ENCODE data around the gene BID. TPM values are rescaled to one million over a fixed set of nuclear protein-coding genes. Genes with fewer than 3 reads are reported as not detected.

BID gene
- total RNA-seq, 1 donor from 2014 or later: 17.9 TPM

- no peak for DNase-seq (ENCODE audit: low spot score)
- H3K27ac Mint-ChIP-seq: no peak overlapping the region
- intact Hi-C loops (cut with micrococcal nuclease): no loop called here
- no peaks in the 10 kb centered on the region for H3K27me3 Mint-ChIP-seq (ENCODE audit: insufficient read depth)
- H3K4me3 Mint-ChIP-seq: no peak overlapping the region
- no peaks in the 10 kb centered on the region for H3K9me3 Mint-ChIP-seq
- peaks cover 9% of the 10 kb centered on the region for H3K36me3 Mint-ChIP-seq (ENCODE audit: low read depth)
- peaks cover 10% of the 10 kb centered on the region for H3K4me1 Mint-ChIP-seq (ENCODE audit: low read depth)
Observed at GRCh38 chr22:17726006-17726927, 48.0 kb downstream of the BID start.

GRCh38 chr22:17725500-17725796, 48.8 kb downstream of the BID start:
- Mint-ChIP-seq H3K9me3 (no peaks in the 10 kb centered on the region), H3K4me1 (ENCODE audit: low read depth) (peaks cover 10% of the 10 kb centered on the region), H3K36me3 (ENCODE audit: low read depth) (peaks cover 9% of the 10 kb centered on the region), H3K27ac (peak overlapping the region; percentile 7), H3K27me3 (ENCODE audit: insufficient read depth) (no peaks in the 10 kb centered on the region), H3K4me3 (no peak overlapping the region)
- no peak for DNase-seq (ENCODE audit: low spot score)
- intact Hi-C loops (cut with micrococcal nuclease): no loop called here

GRCh38 chr22:17724678-17725499, 49.4 kb downstream of the BID start:
- no peaks in the 10 kb centered on the region for H3K27me3 Mint-ChIP-seq (ENCODE audit: insufficient read depth)
- peaks cover 10% of the 10 kb centered on the region for H3K4me1 Mint-ChIP-seq (ENCODE audit: low read depth)
- no peak overlapping the region for H3K4me3 Mint-ChIP-seq
- intact Hi-C loops (cut with micrococcal nuclease): no loop called here
- no peaks in the 10 kb centered on the region for H3K9me3 Mint-ChIP-seq
- H3K27ac Mint-ChIP-seq: peak overlapping the region; percentile 7
- peaks cover 9% of the 10 kb centered on the region for H3K36me3 Mint-ChIP-seq (ENCODE audit: low read depth)
- DNase-seq (ENCODE audit: low spot score): no peak

GRCh38 chr22:17724241-17724640, 50.0 kb downstream of the BID start:
- Mint-ChIP-seq H3K4me3 (no peak overlapping the region), H3K27ac (no peak overlapping the region), H3K4me1 (ENCODE audit: low read depth) (peaks cover 10% of the 10 kb centered on the region), H3K36me3 (ENCODE audit: low read depth) (peaks cover 8% of the 10 kb centered on the region), H3K27me3 (ENCODE audit: insufficient read depth) (no peaks in the 10 kb centered on the region), H3K9me3 (no peaks in the 10 kb centered on the region)
- intact Hi-C loops (cut with micrococcal nuclease): no loop called here
- DNase-seq (ENCODE audit: low spot score): no peak

GRCh38 chr22:17719911-17720310, 54.4 kb downstream of the BID start:
- intact Hi-C loops (cut with micrococcal nuclease): no loop called here
- Mint-ChIP-seq H3K4me3 (no peak overlapping the region), H3K36me3 (ENCODE audit: low read depth) (no peaks in the 10 kb centered on the region), H3K4me1 (ENCODE audit: low read depth) (peaks cover 6% of the 10 kb centered on the region), H3K27me3 (ENCODE audit: insufficient read depth) (no peaks in the 10 kb centered on the region), H3K27ac (no peak overlapping the region), H3K9me3 (no peaks in the 10 kb centered on the region)
- DNase-seq (ENCODE audit: low spot score): no peak

GRCh38 chr22:17717708-17718107, 56.6 kb downstream of the BID start:
- H3K9me3 Mint-ChIP-seq: no peaks in the 10 kb centered on the region
- no peak overlapping the region for H3K27ac Mint-ChIP-seq
- no peaks in the 10 kb centered on the region for H3K36me3 Mint-ChIP-seq (ENCODE audit: low read depth)
- H3K4me3 Mint-ChIP-seq: no peak overlapping the region
- no peaks in the 10 kb centered on the region for H3K27me3 Mint-ChIP-seq (ENCODE audit: insufficient read depth)
- intact Hi-C loops (cut with micrococcal nuclease): no loop called here
- DNase-seq (ENCODE audit: low spot score): no peak
- peaks cover 6% of the 10 kb centered on the region for H3K4me1 Mint-ChIP-seq (ENCODE audit: low read depth)

- H3K4me1 Mint-ChIP-seq (ENCODE audit: low read depth): peaks cover 6% of the 10 kb centered on the region
- no peak overlapping the region for H3K4me3 Mint-ChIP-seq
- H3K9me3 Mint-ChIP-seq: no peaks in the 10 kb centered on the region
- DNase-seq (ENCODE audit: low spot score): no peak
- H3K27ac Mint-ChIP-seq: no peak overlapping the region
- peaks cover 4% of the 10 kb centered on the region for H3K36me3 Mint-ChIP-seq (ENCODE audit: low read depth)
- intact Hi-C loops (cut with micrococcal nuclease): no loop called here
- no peaks in the 10 kb centered on the region for H3K27me3 Mint-ChIP-seq (ENCODE audit: insufficient read depth)
Observed at GRCh38 chr22:17716529-17716928, 57.7 kb downstream of the BID start.

- DNase-seq (ENCODE audit: low spot score): no peak
- peaks cover 6% of the 10 kb centered on the region for H3K4me1 Mint-ChIP-seq (ENCODE audit: low read depth)
- no peak overlapping the region for H3K4me3 Mint-ChIP-seq
- no peaks in the 10 kb centered on the region for H3K27me3 Mint-ChIP-seq (ENCODE audit: insufficient read depth)
- H3K36me3 Mint-ChIP-seq (ENCODE audit: low read depth): peaks cover 4% of the 10 kb centered on the region
- H3K9me3 Mint-ChIP-seq: no peaks in the 10 kb centered on the region
- intact Hi-C loops (cut with micrococcal nuclease): no loop called here
- no peak overlapping the region for H3K27ac Mint-ChIP-seq
Observed at GRCh38 chr22:17712441-17712840, 61.8 kb downstream of the BID start.

- H3K27me3 Mint-ChIP-seq (ENCODE audit: insufficient read depth): no peaks in the 10 kb centered on the region
- peaks cover 11% of the 10 kb centered on the region for H3K36me3 Mint-ChIP-seq (ENCODE audit: low read depth)
- H3K27ac Mint-ChIP-seq: no peak overlapping the region
- H3K9me3 Mint-ChIP-seq: no peaks in the 10 kb centered on the region
- peaks cover 19% of the 10 kb centered on the region for H3K4me1 Mint-ChIP-seq (ENCODE audit: low read depth)
- DNase-seq (ENCODE audit: low spot score): no peak
- no peak overlapping the region for H3K4me3 Mint-ChIP-seq
- intact Hi-C loops (cut with micrococcal nuclease): no loop called here
Observed at GRCh38 chr22:17710023-17710422, 64.2 kb downstream of the BID start.

- intact Hi-C loops (cut with micrococcal nuclease): loop anchor here (2.0 kb wide), 1 partner anchor 69 kb away; the partner anchor contains the start of gene BCL2L13
- H3K27ac Mint-ChIP-seq: no peak overlapping the region
- peaks cover 13% of the 10 kb centered on the region for H3K36me3 Mint-ChIP-seq (ENCODE audit: low read depth)
- H3K4me1 Mint-ChIP-seq (ENCODE audit: low read depth): peaks cover 19% of the 10 kb centered on the region
- H3K27me3 Mint-ChIP-seq (ENCODE audit: insufficient read depth): no peaks in the 10 kb centered on the region
- H3K9me3 Mint-ChIP-seq: no peaks in the 10 kb centered on the region
- H3K4me3 Mint-ChIP-seq: no peak overlapping the region
- no peak for DNase-seq (ENCODE audit: low spot score)
Observed at GRCh38 chr22:17707526-17707925, 66.7 kb downstream of the BID start.

GRCh38 chr22:17706947-17707346, 67.3 kb downstream of the BID start:
- no peak for DNase-seq (ENCODE audit: low spot score)
- intact Hi-C loops (cut with micrococcal nuclease): loop anchor here (2.0 kb wide), 1 partner anchor 68 kb away; the partner anchor contains the start of gene BCL2L13
- H3K36me3 Mint-ChIP-seq (ENCODE audit: low read depth): peaks cover 13% of the 10 kb centered on the region
- no peaks in the 10 kb centered on the region for H3K27me3 Mint-ChIP-seq (ENCODE audit: insufficient read depth)
- no peak overlapping the region for H3K27ac Mint-ChIP-seq
- no peaks in the 10 kb centered on the region for H3K9me3 Mint-ChIP-seq
- no peak overlapping the region for H3K4me3 Mint-ChIP-seq
- peaks cover 19% of the 10 kb centered on the region for H3K4me1 Mint-ChIP-seq (ENCODE audit: low read depth)

- peaks cover 9% of the 10 kb centered on the region for H3K36me3 Mint-ChIP-seq (ENCODE audit: low read depth)
- H3K27ac Mint-ChIP-seq: peak overlapping the region; percentile 75
- no peaks in the 10 kb centered on the region for H3K9me3 Mint-ChIP-seq
- peak overlapping the region; percentile 60 for H3K4me3 Mint-ChIP-seq
- peak; percentile 21 for DNase-seq (ENCODE audit: low spot score)
- intact Hi-C loops (cut with micrococcal nuclease): loop anchor here (2.0 kb wide), 1 partner anchor 67 kb away; the partner anchor contains the start of gene BCL2L13
- peaks cover 19% of the 10 kb centered on the region for H3K4me1 Mint-ChIP-seq (ENCODE audit: low read depth)
- no peaks in the 10 kb centered on the region for H3K27me3 Mint-ChIP-seq (ENCODE audit: insufficient read depth)
Observed at GRCh38 chr22:17705951-17706900, 68.0 kb downstream of the BID start.

All from activated T-helper 1 cell treated with anti-CD3 and anti-CD28 coated beads, Interleukin-12 subunit alpha, Interleukin-12 subunit beta, Interleukin-2, Interleukin-4 antibody, amounts not matched to agents 30 ng/mL and 10 ng/mL and 1 ng/mL, durations not matched to agents 14 hours and 24 hours and 36 hours (primary cell).